Measurements from ENCODE around the gene SLC37A4.

- TF ChIP-seq POLR2A (IDR thresholded peaks at IDR 0.05; ENCODE audit: low read depth, low read length) (peak; percentile 86), POLR2AphosphoS5 (IDR thresholded peaks at IDR 0.05; ENCODE audit: low read depth, low read length) (peak; percentile 82)
Observed at GRCh38 chr11:118997627-118998387, 32.9 kb downstream of the SLC37A4 start, which contains the start of gene CENATAC.
